Sigmoid colon (tissue), 4 donors: ENCODE data around the gene RBKS.

Source experiments
- EP300 ChIP-seq, 4 donors: sonication (generic); formaldehyde crosslinking; IDR thresholded peaks; one replicate each; pipeline ENCODE4 v1.6.1; 2017; ENCODE audit warnings: antibody characterized with exemption in 4 of 4
- POLR2A ChIP-seq, 2 donors: fragments of 450-650 bp; IDR thresholded peaks; one replicate each; pipeline ENCODE4 v1.6.1; 2016; ENCODE audit warnings: antibody characterized with exemption in 2 of 2, mild to moderate bottlenecking in 2 of 2, moderate library complexity in 2 of 2
- TF ChIP-seq, protein P1 (sequence below), 4 experiments: fragments of 450-650 bp in 3 of 4; fragments of 200-600 bp in 1 of 4; IDR thresholded peaks; one replicate each; pipeline ENCODE4 v1.5.1; 2016 to 2019; ENCODE audit warnings: antibody characterized with exemption in 4 of 4, mild to moderate bottlenecking in 3 of 4, moderate library complexity in 2 of 4

DNA sequence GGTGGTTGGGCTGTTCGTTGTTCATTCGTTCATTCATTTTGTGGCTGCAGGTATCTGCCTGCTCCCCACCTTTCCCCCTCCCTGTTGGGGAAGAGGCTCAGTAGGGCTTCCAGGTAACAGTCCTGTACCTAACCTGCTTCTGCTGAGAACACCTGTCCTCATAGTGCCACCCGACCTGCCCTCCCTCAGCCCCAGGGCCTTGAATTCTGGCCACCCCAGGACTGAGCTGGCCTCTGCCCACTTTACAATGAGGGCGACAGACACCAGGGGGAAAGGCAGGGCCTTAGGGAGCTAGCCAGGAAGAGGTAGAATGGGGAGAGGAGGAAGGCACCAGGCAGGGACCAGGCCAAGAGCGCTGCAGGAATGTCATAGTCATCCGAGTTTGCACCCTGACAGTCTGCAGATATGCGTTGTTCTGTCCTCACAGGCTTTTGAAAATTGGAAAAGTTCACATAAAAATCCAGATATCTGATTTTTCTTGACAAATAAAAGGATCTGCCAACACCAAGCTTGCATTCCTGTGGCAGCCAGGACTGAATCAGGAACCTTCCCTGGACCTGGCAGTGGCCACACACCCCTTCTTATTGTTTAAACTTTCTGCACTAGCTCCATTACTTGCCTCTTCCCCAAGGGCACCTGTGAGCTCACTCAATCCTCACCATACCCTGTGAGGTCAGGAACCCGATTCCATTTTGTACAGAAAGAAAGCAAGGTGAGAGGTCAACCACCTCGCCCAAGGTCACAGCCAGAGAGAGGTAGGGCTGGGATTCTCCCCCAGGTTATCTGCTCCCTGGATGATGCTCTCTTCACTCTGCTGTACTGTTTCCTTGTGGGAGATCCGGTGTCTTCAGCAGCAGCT is 153.9 kb downstream of the RBKS start:
- TF ChIP-seq POLR2A (IDR thresholded peaks at IDR 0.05) (no peak), EP300 (IDR thresholded peaks at IDR 0.05) (no peak)
- TF ChIP-seq, protein P1, sequence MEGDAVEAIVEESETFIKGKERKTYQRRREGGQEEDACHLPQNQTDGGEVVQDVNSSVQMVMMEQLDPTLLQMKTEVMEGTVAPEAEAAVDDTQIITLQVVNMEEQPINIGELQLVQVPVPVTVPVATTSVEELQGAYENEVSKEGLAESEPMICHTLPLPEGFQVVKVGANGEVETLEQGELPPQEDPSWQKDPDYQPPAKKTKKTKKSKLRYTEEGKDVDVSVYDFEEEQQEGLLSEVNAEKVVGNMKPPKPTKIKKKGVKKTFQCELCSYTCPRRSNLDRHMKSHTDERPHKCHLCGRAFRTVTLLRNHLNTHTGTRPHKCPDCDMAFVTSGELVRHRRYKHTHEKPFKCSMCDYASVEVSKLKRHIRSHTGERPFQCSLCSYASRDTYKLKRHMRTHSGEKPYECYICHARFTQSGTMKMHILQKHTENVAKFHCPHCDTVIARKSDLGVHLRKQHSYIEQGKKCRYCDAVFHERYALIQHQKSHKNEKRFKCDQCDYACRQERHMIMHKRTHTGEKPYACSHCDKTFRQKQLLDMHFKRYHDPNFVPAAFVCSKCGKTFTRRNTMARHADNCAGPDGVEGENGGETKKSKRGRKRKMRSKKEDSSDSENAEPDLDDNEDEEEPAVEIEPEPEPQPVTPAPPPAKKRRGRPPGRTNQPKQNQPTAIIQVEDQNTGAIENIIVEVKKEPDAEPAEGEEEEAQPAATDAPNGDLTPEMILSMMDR (IDR thresholded peaks at IDR 0.05), result no peak
